Neuronal stem cell (in vitro differentiated cells): ENCODE measurements around the gene UNKL.

Source experiments
- DNase-seq: peaks from one replicate; pipeline ENCODE4 v3.0.0-alpha.2; 2013; ENCODE audit warnings: low spot score
- H2AFZ ChIP-seq: one replicate; pipeline ENCODE4 v1.6.1; 2013; ENCODE audit warnings: mild to moderate bottlenecking, low read length, inconsistent platforms
- H2AK5ac ChIP-seq: 2 replicates; pipeline ENCODE4 v1.6.1; 2013; ENCODE audit warnings: low read depth, mild to moderate bottlenecking, inconsistent platforms, low read length, moderate library complexity, mixed read lengths
- H2BK120ac ChIP-seq: 2 replicates; pipeline ENCODE4 v1.6.1; 2013; ENCODE audit warnings: low read depth, mild to moderate bottlenecking, inconsistent platforms, low read length, moderate library complexity, mixed read lengths
- H2BK12ac ChIP-seq: one replicate; pipeline ENCODE4 v1.6.1; 2013; ENCODE audit warnings: low read length, inconsistent platforms
- H2BK15ac ChIP-seq: 2 replicates; pipeline ENCODE4 v1.6.1; 2013; ENCODE audit warnings: mild to moderate bottlenecking, low read length, inconsistent platforms, mixed read lengths
- H2BK5ac ChIP-seq: one replicate; pipeline ENCODE4 v1.6.1; 2013; ENCODE audit warnings: inconsistent platforms, mild to moderate bottlenecking, low read length, moderate library complexity
- H3K14ac ChIP-seq: one replicate; pipeline ENCODE4 v1.6.1; 2013; ENCODE audit warnings: low read length, inconsistent platforms
- H3K18ac ChIP-seq: 2 replicates; pipeline ENCODE4 v1.6.1; 2013; ENCODE audit warnings: low read length, inconsistent platforms
- H3K23ac ChIP-seq: 2 replicates; pipeline ENCODE4 v1.6.1; 2013; ENCODE audit warnings: low read depth, mild to moderate bottlenecking, mixed read lengths, low read length, inconsistent platforms; ENCODE audit not compliant: poor library complexity
- H3K27ac ChIP-seq: replicated peaks from 3 replicates; pipeline ENCODE4 v1.5.1; 2013; ENCODE audit warnings: low read length, inconsistent platforms
- H3K27me3 ChIP-seq, 3 experiments: 2 replicates each; pipeline ENCODE4 v1.6.1; 2013; ENCODE audit warnings: low read length in 3 of 3, mild to moderate bottlenecking in 2 of 3, inconsistent platforms in 1 of 3, low read depth in 1 of 3, mixed read lengths in 1 of 3, moderate library complexity in 1 of 3; ENCODE audit not compliant: control insufficient read depth in 3 of 3, insufficient read depth in 3 of 3
- H3K36me3 ChIP-seq, 2 donors: replicated peaks in 1 of 2; 2 replicates each; pipeline ENCODE4 v1.6.1; 2013; ENCODE audit warnings: low read length in 2 of 2; ENCODE audit not compliant: control insufficient read depth in 2 of 2, insufficient read depth in 2 of 2
- H3K4ac ChIP-seq: 2 replicates; pipeline ENCODE4 v1.6.1; 2013; ENCODE audit warnings: inconsistent platforms, mild to moderate bottlenecking, low read length, moderate library complexity
- H3K4me1 ChIP-seq, 2 donors: 1 replicate in 1 of 2; 2 replicates in 1 of 2; pipeline ENCODE4 v1.6.1; 2013; ENCODE audit warnings: low read length in 2 of 2, low read depth in 1 of 2; ENCODE audit not compliant: control insufficient read depth in 2 of 2, insufficient read depth in 1 of 2
- H3K4me2 ChIP-seq: one replicate; pipeline ENCODE4 v1.6.1; 2013; ENCODE audit warnings: mild to moderate bottlenecking, low read length, inconsistent platforms; ENCODE audit not compliant: insufficient read depth, poor library complexity, severe bottlenecking
- H3K4me3 ChIP-seq, 2 donors: 2 replicates each; pipeline ENCODE4 v1.5.1; 2013; ENCODE audit warnings: low read length in 2 of 2, mild to moderate bottlenecking in 2 of 2, inconsistent platforms in 1 of 2, moderate library complexity in 1 of 2
- H3K79me1 ChIP-seq: one replicate; pipeline ENCODE4 v1.6.1; 2013; ENCODE audit warnings: low read depth, mild to moderate bottlenecking, inconsistent platforms, low read length, moderate library complexity
- H3K9ac ChIP-seq: one replicate; pipeline ENCODE4 v1.6.1; 2013; ENCODE audit warnings: mild to moderate bottlenecking, low read depth, low read length, inconsistent platforms; ENCODE audit not compliant: poor library complexity
- H3K9me3 ChIP-seq, 2 donors: replicated peaks in 1 of 2; 2 replicates each; pipeline versions ENCODE3 to v1.6.1; 2013; ENCODE audit warnings: low read length in 2 of 2, mild to moderate bottlenecking in 2 of 2, inconsistent platforms in 1 of 2, low read depth in 1 of 2, mixed read lengths in 1 of 2, moderate library complexity in 1 of 2; ENCODE audit not compliant: control insufficient read depth in 2 of 2, insufficient read depth in 1 of 2
- H4K8ac ChIP-seq: one replicate; pipeline ENCODE4 v1.6.1; 2013; ENCODE audit warnings: low read depth, mild to moderate bottlenecking, inconsistent platforms, low read length, moderate library complexity
- H4K91ac ChIP-seq: one replicate; pipeline ENCODE4 v1.6.1; 2013; ENCODE audit warnings: low read length, low read depth, mild to moderate bottlenecking, inconsistent platforms; ENCODE audit not compliant: poor library complexity
- WGBS, 2 donors: extraction: QIAGEN DNeasy Blood & Tissue Kit; methylation state at CpG; one replicate each; pipeline ENCODE4 v1.1.7; 2013; ENCODE audit warnings: missing lambda C conversion rate in 2 of 2, mixed read lengths in 1 of 2; ENCODE audit not compliant: insufficient read length in 2 of 2, insufficient replicate concordance in 1 of 2; ENCODE audit errors: extremely low coverage in 2 of 2; 5-methylcytosine and 5-hydroxymethylcytosine counted together

Gene UNKL

DNA sequence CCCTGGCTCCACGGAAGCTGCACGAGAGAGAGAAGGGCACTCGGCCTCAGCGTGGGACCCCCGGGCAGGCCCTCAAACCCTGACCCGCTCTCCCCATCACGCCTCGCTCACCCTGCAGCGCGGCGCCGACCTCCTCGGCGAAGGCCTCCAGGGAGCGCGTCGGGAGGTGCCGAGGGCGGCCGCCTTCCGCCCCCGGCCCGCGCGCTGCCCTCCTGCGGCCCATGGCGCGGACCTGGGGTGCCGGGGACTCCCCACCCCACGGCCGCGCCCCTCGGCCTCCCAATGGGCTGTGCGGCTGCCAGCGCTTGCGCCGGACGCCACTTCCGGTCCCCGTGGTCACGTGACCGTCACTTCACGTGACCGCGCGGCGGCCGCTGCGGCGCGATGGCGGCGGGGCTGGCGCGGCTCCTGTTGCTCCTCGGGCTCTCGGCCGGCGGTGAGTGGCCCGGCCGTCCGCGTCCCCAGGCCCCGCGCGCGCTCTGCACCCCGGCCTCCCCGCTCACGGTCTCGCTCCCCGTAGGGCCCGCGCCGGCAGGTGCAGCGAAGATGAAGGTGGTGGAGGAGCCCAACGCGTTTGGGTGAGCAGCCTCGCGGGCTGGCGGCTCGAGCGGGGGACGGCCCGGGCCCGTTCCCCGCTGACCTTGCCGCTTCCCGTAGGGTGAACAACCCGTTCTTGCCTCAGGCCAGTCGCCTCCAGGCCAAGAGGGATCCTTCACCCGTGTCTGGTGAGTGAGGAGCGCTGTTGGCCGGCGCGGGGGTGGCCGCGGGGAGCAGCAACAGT is 62.7 kb downstream of the UNKL start, which contains the start of the genes GNPTG and TSR3:
Gene GNPTG, plus strand, starts transcription at position 350 of the 781 bp plus-strand sequence. Its CDS starts 35 bp downstream, at position 385.
Gene TSR3, minus strand, starts transcription at position 297 of the 781 bp plus-strand sequence. Its CDS starts 74 bp downstream, at position 223.
- peak within 1 kb of the TSS; percentile 97 for H3K18ac ChIP-seq
- H4K8ac ChIP-seq = peak within 1 kb of the TSS; percentile 92
- no peak within 1 kb of the TSS for H2BK12ac ChIP-seq
- peak within 1 kb of the TSS; percentile 95 for H2AFZ ChIP-seq
- peaks cover 16 to 38% of the 10 kb centered on the region in 2 donors for H3K36me3 ChIP-seq
- H3K9ac ChIP-seq = peak within 1 kb of the TSS; percentile 100
- peaks cover 8 to 12% of the 10 kb centered on the region in 2 donors for H3K4me1 ChIP-seq
- DNase-seq = peak; percentile 89
- peak within 1 kb of the TSS; percentile 30 for H4K91ac ChIP-seq
- H3K4me2 ChIP-seq = peak within 1 kb of the TSS; percentile 97
- H3K4ac ChIP-seq = peak within 1 kb of the TSS; percentile 84
- no peaks in the 10 kb centered on the region for H3K9me3 ChIP-seq
- H2BK120ac ChIP-seq = peak within 1 kb of the TSS; percentile 91
- peak within 1 kb of the TSS; percentile 95 for H2AK5ac ChIP-seq
- peak within 1 kb of the TSS; percentile 64 for H3K14ac ChIP-seq
- no peaks in the 10 kb centered on the region for H3K27me3 ChIP-seq
- H2BK15ac ChIP-seq = no peak within 1 kb of the TSS
- H3K23ac ChIP-seq = peak within 1 kb of the TSS; percentile 89
- H3K27ac ChIP-seq = no peak within 1 kb of the TSS
- WGBS, 2 donors = no CpG with 5 or more reads among the region's 98 CpGs
- peak within 1 kb of the TSS; percentile 93 to 95 for H3K4me3 ChIP-seq
- peak within 1 kb of the TSS; percentile 66 for H2BK5ac ChIP-seq
- peaks cover 36% of the 10 kb centered on the region for H3K79me1 ChIP-seq

DNA sequence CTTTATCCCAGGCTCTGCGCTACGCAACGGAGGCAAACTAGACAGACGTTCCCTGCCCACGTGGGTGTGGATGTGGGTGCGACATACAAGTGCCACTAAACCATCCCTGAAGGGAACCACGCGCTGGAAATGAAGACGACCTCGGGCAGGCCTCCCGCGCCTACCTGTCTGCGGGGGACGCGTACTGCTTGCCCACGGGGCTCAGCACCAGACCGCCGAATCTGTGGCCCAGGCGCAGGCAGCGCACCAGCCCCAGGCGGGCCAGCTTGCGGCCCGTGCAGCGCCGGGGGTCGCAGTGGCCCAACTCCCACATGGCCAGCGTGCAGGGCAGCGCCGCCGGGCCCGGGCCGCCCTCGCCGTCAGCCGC is 63.3 kb downstream of the UNKL start:
- WGBS, 2 donors = no CpG with 5 or more reads among the region's 35 CpGs
- H3K4me2 ChIP-seq = peak overlapping the region; percentile 97
- H2AK5ac ChIP-seq = peak overlapping the region; percentile 95
- peak overlapping the region; percentile 93 to 95 for H3K4me3 ChIP-seq
- H3K9me3 ChIP-seq = no peaks in the 10 kb centered on the region
- peak overlapping the region; percentile 66 for H2BK5ac ChIP-seq
- no peak overlapping the region for H2BK15ac ChIP-seq
- H3K9ac ChIP-seq = peak overlapping the region; percentile 100
- no peak overlapping the region for H3K27ac ChIP-seq
- H2BK120ac ChIP-seq = peak overlapping the region; percentile 91
- H3K4ac ChIP-seq = peak overlapping the region; percentile 84
- H3K18ac ChIP-seq = peak overlapping the region; percentile 97
- H3K27me3 ChIP-seq = no peaks in the 10 kb centered on the region
- DNase-seq = no peak
- H3K4me1 ChIP-seq = peaks cover 8 to 12% of the 10 kb centered on the region in 2 donors
- H3K14ac ChIP-seq = peak overlapping the region; percentile 39
- no peak overlapping the region for H2BK12ac ChIP-seq
- peaks cover 33% of the 10 kb centered on the region for H3K79me1 ChIP-seq
- peak overlapping the region; percentile 95 for H2AFZ ChIP-seq
- no peak overlapping the region for H4K91ac ChIP-seq
- peak overlapping the region; percentile 89 for H3K23ac ChIP-seq
- peak overlapping the region; percentile 92 for H4K8ac ChIP-seq
- H3K36me3 ChIP-seq = peaks cover 16 to 42% of the 10 kb centered on the region in 2 donors

DNA sequence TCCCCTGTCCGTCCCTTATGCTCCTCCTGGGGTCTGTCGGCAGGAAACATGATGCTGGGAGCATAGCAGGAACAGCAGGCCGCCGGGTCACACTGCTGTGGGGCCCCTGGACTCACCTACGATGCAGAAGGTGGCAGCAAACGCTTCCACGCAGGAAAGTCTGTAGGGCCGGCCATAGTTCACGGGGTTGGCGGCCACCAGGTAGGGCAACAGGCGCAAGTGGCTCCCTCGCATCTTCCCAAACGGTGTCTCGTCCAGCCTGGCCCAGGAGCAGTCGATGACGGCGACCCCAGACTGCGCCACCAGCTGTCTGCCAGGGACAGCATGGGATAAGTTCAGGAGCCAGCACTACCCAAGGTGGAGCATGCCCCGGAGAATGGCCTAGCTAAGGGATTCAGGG is 63.8 kb downstream of the UNKL start:
- peaks cover 30% of the 10 kb centered on the region for H3K79me1 ChIP-seq
- no peak overlapping the region for H2BK5ac ChIP-seq
- no peaks in the 10 kb centered on the region for H3K9me3 ChIP-seq
- H3K23ac ChIP-seq = peak overlapping the region; percentile 89
- H4K91ac ChIP-seq = no peak overlapping the region
- peaks cover 16 to 44% of the 10 kb centered on the region in 2 donors for H3K36me3 ChIP-seq
- H2BK120ac ChIP-seq = no peak overlapping the region
- H3K27ac ChIP-seq = no peak overlapping the region
- H3K14ac ChIP-seq = no peak overlapping the region
- peak overlapping the region; percentile 93 to 95 for H3K4me3 ChIP-seq
- H4K8ac ChIP-seq = no peak overlapping the region
- no CpG with 5 or more reads among the region's 19 CpGs for WGBS, 2 donors
- peak overlapping the region; percentile 95 for H2AK5ac ChIP-seq
- no peak for DNase-seq
- peak overlapping the region; percentile 97 for H3K4me2 ChIP-seq
- no peaks in the 10 kb centered on the region for H3K27me3 ChIP-seq
- H2BK12ac ChIP-seq = no peak overlapping the region
- H2BK15ac ChIP-seq = no peak overlapping the region
- no peak overlapping the region for H3K18ac ChIP-seq
- H3K4ac ChIP-seq = no peak overlapping the region
- no peak overlapping the region for H2AFZ ChIP-seq
- H3K4me1 ChIP-seq = peaks cover 8 to 12% of the 10 kb centered on the region in 2 donors
- no peak overlapping the region for H3K9ac ChIP-seq

DNA sequence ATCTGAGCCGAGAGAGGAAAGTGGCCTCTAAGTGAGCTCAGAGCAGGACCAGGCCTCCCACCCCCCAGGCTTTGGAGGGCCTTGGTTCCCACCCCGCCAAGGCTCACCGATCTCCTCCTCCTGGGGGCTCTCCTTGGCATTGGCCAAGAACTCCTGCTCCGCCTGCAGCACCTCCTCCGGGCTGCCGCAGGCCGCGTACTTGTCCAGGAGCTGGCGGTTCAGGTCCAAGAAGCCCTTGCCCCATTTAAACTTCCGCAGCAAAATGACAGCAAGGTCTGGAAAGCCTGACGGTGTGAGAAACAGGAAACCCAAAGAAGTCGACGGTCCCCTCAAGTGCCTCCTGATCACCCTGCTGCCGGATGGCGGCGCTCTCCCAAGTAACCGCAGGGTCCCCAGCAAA is 64.6 kb downstream of the UNKL start:
- no peak overlapping the region for H3K23ac ChIP-seq
- no CpG with 5 or more reads among the region's 17 CpGs for WGBS, 2 donors
- H3K4me3 ChIP-seq = no peak overlapping the region
- H3K36me3 ChIP-seq = peaks cover 16 to 44% of the 10 kb centered on the region in 2 donors
- no peak overlapping the region for H2AFZ ChIP-seq
- H4K91ac ChIP-seq = no peak overlapping the region
- no peaks in the 10 kb centered on the region for H3K27me3 ChIP-seq
- H3K4me2 ChIP-seq = no peak overlapping the region
- H3K4me1 ChIP-seq = peaks cover 8 to 12% of the 10 kb centered on the region in 2 donors
- no peak overlapping the region for H3K27ac ChIP-seq
- H2BK120ac ChIP-seq = no peak overlapping the region
- H3K9me3 ChIP-seq = no peaks in the 10 kb centered on the region
- no peak overlapping the region for H3K9ac ChIP-seq
- no peak overlapping the region for H2BK12ac ChIP-seq
- H3K79me1 ChIP-seq = peaks cover 26% of the 10 kb centered on the region
- H3K4ac ChIP-seq = no peak overlapping the region
- H3K14ac ChIP-seq = no peak overlapping the region
- H3K18ac ChIP-seq = no peak overlapping the region
- no peak overlapping the region for H2AK5ac ChIP-seq
- DNase-seq = no peak
- H2BK15ac ChIP-seq = no peak overlapping the region
- no peak overlapping the region for H2BK5ac ChIP-seq
- H4K8ac ChIP-seq = no peak overlapping the region
